HG02938 (cell line): Measurements from ENCODE around the gene ANKRD29.
"Not testable (repeated sequence)": the region's sequence is repeated elsewhere in the genome, so short reads cannot be mapped to it uniquely, and the experiment has no call there.

ENCODE experiments used
- ATAC-seq: cut with Tn5 transposase; IDR thresholded peaks from one replicate; pipeline ENCODE4 v1.9.1; 2021; ENCODE audit warnings: mild to moderate bottlenecking, moderate library complexity; ENCODE audit not compliant: unreplicated experiment

ANKRD29 gene

DNA sequence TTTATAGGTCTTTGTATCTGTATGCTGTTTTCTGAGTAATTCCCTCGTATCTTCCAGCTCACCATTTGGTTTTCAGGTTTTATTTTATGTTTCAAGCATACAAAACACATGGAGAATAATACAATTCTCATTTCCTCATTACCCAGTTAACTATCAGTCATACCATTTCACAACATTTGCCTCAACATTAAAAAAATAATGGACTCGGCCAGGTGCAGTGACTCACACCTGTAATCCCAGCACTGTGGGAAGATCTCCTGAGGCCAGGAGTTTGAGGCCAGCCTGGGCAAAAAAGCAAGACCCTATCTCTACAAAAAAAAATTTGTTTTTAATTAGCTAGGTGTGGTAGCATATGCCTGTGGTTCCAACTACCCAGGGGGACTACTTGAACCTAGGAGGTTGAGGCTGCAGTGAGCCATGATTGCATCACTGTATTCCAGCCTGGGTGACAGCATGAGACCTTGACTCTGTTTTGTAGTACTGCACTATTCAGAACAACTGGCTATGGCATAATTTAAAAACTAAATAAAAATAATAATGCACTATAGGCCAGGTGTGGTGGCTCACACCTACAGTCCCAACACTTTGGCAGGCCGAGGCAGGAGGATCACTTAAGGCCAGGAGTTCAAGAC, 96.7 kb downstream of the ANKRD29 start:
- no peak for ATAC-seq

DNA sequence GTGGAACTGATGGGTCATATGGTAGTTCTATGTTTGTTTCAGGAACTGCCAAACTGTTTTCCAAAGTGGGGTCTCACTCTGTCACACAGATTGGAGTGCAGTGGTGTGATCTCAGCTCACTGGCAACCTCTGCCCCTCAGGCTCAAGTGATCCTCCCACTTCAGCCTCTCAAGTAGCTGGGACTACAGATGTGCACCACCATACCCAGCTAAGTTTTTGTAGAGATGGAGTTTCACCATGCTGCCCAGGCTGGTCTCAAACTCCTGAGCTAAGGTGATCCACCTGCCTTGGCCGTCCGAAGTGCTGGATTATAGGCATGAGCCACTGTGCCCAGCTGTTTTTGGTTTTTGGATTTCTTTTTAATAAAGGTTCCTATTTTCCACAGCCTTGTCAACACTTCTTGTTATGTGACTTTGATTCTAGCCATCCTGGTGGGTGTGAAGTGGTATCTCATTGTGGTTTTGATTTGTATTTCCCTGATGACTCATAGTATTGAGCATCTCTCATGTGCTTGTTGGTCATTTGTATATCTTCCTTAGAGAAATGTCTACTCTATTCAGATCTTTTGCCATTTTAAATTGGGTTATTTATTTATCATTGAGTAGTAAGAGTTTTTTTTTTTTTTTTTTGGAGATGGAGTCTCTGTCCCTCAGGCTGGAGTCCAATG, 99.2 kb downstream of the ANKRD29 start:
- no peak for ATAC-seq

- no peak for ATAC-seq
These were observed 102.5 kb downstream of the ANKRD29 start for GRCh38 chr18:23560186-23560585.

GRCh38 chr18:23557511-23557910, 105.2 kb downstream of the ANKRD29 start:
- not testable (repeated sequence) for ATAC-seq

- ATAC-seq = no peak
These were observed 106.4 kb downstream of the ANKRD29 start for GRCh38 chr18:23556145-23556780.

DNA sequence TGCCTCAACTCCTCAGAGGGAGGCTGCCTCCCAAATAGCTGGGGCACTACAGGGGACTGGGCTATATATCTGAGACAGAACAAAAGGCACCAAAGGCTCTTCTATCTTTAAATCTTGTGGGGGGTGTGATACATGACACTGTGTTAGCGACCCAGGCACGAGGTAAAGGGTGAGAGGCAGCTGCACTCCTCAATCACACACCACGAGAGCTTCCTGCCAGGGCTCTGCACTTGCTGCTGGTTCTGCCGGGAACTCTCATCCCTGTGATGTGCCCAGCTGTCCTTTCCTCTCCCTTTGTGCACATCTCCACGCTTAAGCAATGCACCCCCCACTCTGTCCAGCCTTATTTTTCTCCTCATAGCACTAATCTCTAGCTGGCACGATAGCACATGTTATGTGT, 108.8 kb downstream of the ANKRD29 start:
- ATAC-seq = no peak

GRCh38 chr18:23552505-23552904, 110.2 kb downstream of the ANKRD29 start:
- ATAC-seq = no peak

DNA sequence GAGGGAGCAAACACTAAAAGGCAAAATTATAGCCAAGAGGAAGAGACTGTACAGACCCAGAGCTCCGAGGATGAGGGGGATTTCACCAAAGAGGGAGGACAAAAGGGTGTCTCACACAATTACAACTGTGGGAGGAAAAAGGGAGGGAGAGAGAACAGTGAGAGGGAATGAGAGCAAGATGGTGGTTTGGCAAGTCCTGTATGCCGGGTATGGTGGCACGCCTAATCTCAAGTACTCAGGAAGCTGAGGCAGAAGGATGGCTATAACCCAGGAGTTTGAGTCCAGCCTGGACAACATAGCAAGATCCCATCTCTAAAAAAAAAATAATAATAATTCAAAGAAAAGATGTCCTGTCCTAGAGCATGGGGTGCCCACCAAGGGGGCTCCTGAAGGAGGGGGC, 110.7 kb downstream of the ANKRD29 start:
- no peak for ATAC-seq

DNA sequence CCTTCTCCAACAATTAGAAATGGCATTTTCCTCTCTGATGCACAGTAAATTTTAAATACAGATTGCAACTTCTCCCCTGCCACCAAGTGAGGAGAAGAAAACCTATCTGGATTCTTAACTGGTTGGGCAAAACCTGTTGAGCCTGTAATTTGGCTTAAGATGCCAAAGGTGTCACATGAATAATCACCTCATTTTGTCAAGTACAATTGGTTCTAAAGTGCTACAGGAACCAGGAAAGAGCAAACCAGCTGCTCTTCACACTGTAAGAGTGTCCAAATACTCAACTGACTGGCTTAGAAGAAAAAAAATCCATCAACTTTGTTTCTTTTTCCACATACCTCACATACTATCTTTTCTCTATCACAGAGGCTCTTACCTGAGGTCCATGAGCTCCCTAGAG, 111.8 kb downstream of the ANKRD29 start:
- no peak for ATAC-seq
